ENCODE measurements around the gene ADAMTS15. TPM values are rescaled to one million over a fixed set of nuclear protein-coding genes. Genes with fewer than 3 reads are reported as not detected.

Gene ADAMTS15
- total and polyA plus RNA-seq, 2 donors, result 16.4 to 29.8 TPM

- H3K4me1 ChIP-seq (ENCODE audit: insufficient read depth), result no peaks in the 10 kb centered on the region
- 90% methylated on average over 16 of the region's 16 CpGs for WGBS
- no peak overlapping the region for H3K27ac ChIP-seq (ENCODE audit: low read depth)
- no peak for DNase-seq (ENCODE audit: extremely low spot score)
- H3K36me3 ChIP-seq (ENCODE audit: insufficient read depth), result peaks cover 3% of the 10 kb centered on the region
- H3K4me3 ChIP-seq (ENCODE audit: low read depth, low read length), result no peak overlapping the region
These were observed 28.6 kb downstream of the ADAMTS15 start for GRCh38 chr11:130476922-130477491.

- Histone ChIP-seq H3K4me3 (ENCODE audit: low read depth, low read length) (no peak overlapping the region), H3K36me3 (ENCODE audit: insufficient read depth) (peaks cover 1% of the 10 kb centered on the region), H3K27ac (ENCODE audit: low read depth) (peak overlapping the region; percentile 48), H3K4me1 (ENCODE audit: insufficient read depth) (no peaks in the 10 kb centered on the region)
- WGBS, result 56% methylated on average over 6 of the region's 6 CpGs
- DNase-seq (ENCODE audit: extremely low spot score), result no peak
These were observed 29.2 kb downstream of the ADAMTS15 start for GRCh38 chr11:130477586-130478203.

GRCh38 chr11:130478204-130478701, 29.8 kb downstream of the ADAMTS15 start:
- Histone ChIP-seq H3K4me1 (ENCODE audit: insufficient read depth) (no peaks in the 10 kb centered on the region), H3K4me3 (ENCODE audit: low read depth, low read length) (no peak overlapping the region), H3K36me3 (ENCODE audit: insufficient read depth) (peaks cover 1% of the 10 kb centered on the region), H3K27ac (ENCODE audit: low read depth) (peak overlapping the region; percentile 48)
- WGBS, result 11% methylated on average over 10 of the region's 10 CpGs
- no peak for DNase-seq (ENCODE audit: extremely low spot score)

GRCh38 chr11:130478881-130479280, 30.4 kb downstream of the ADAMTS15 start:
- Histone ChIP-seq H3K4me3 (ENCODE audit: low read depth, low read length) (no peak overlapping the region), H3K4me1 (ENCODE audit: insufficient read depth) (no peaks in the 10 kb centered on the region), H3K36me3 (ENCODE audit: insufficient read depth) (no peaks in the 10 kb centered on the region), H3K27ac (ENCODE audit: low read depth) (no peak overlapping the region)
- 67% methylated on average over 4 of the region's 4 CpGs for WGBS
- no peak for DNase-seq (ENCODE audit: extremely low spot score)

GRCh38 chr11:130480186-130480585, 31.7 kb downstream of the ADAMTS15 start:
- Histone ChIP-seq H3K36me3 (ENCODE audit: insufficient read depth) (no peaks in the 10 kb centered on the region), H3K4me1 (ENCODE audit: insufficient read depth) (no peaks in the 10 kb centered on the region), H3K4me3 (ENCODE audit: low read depth, low read length) (no peak overlapping the region), H3K27ac (ENCODE audit: low read depth) (no peak overlapping the region)
- DNase-seq (ENCODE audit: extremely low spot score), result no peak
- 65% methylated on average over 5 of the region's 5 CpGs for WGBS

GRCh38 chr11:130480711-130481140, 32.3 kb downstream of the ADAMTS15 start:
- H3K4me3 ChIP-seq (ENCODE audit: low read depth, low read length), result no peak overlapping the region
- 59% methylated on average over 5 of the region's 5 CpGs for WGBS
- H3K36me3 ChIP-seq (ENCODE audit: insufficient read depth), result no peaks in the 10 kb centered on the region
- H3K4me1 ChIP-seq (ENCODE audit: insufficient read depth), result no peaks in the 10 kb centered on the region
- H3K27ac ChIP-seq (ENCODE audit: low read depth), result no peak overlapping the region
- DNase-seq (ENCODE audit: extremely low spot score), result no peak

- whole genome bisulfite sequencing, result 89% methylated on average over 5 of the region's 5 CpGs
- Histone ChIP-seq H3K36me3 (ENCODE audit: insufficient read depth) (no peaks in the 10 kb centered on the region), H3K4me1 (ENCODE audit: insufficient read depth) (no peaks in the 10 kb centered on the region), H3K27ac (ENCODE audit: low read depth) (no peak overlapping the region), H3K4me3 (ENCODE audit: low read depth, low read length) (no peak overlapping the region)
- DNase-seq (ENCODE audit: extremely low spot score), result no peak
These were observed 34.7 kb downstream of the ADAMTS15 start for GRCh38 chr11:130483124-130483523.

GRCh38 chr11:130485983-130486382, 37.5 kb downstream of the ADAMTS15 start:
- Histone ChIP-seq H3K27ac (ENCODE audit: low read depth) (no peak overlapping the region), H3K4me1 (ENCODE audit: insufficient read depth) (no peaks in the 10 kb centered on the region), H3K36me3 (ENCODE audit: insufficient read depth) (no peaks in the 10 kb centered on the region), H3K4me3 (ENCODE audit: low read depth, low read length) (no peak overlapping the region)
- 91% methylated on average over 14 of the region's 14 CpGs for WGBS
- no peak for DNase-seq (ENCODE audit: extremely low spot score)

GRCh38 chr11:130486391-130486836, 38.0 kb downstream of the ADAMTS15 start:
- Histone ChIP-seq H3K4me1 (ENCODE audit: insufficient read depth) (no peaks in the 10 kb centered on the region), H3K27ac (ENCODE audit: low read depth) (no peak overlapping the region), H3K36me3 (ENCODE audit: insufficient read depth) (no peaks in the 10 kb centered on the region), H3K4me3 (ENCODE audit: low read depth, low read length) (no peak overlapping the region)
- whole genome bisulfite sequencing, result 86% methylated on average over 16 of the region's 16 CpGs
- no peak for DNase-seq (ENCODE audit: extremely low spot score)

GRCh38 chr11:130486987-130487923, 38.8 kb downstream of the ADAMTS15 start:
- DNase-seq (ENCODE audit: extremely low spot score), result no peak
- H3K4me1 ChIP-seq (ENCODE audit: insufficient read depth), result no peaks in the 10 kb centered on the region
- no peaks in the 10 kb centered on the region for H3K36me3 ChIP-seq (ENCODE audit: insufficient read depth)
- H3K27ac ChIP-seq (ENCODE audit: low read depth), result no peak overlapping the region
- WGBS, result 79% methylated on average over 28 of the region's 28 CpGs
- no peak overlapping the region for H3K4me3 ChIP-seq (ENCODE audit: low read depth, low read length)

- Histone ChIP-seq H3K4me3 (ENCODE audit: low read depth, low read length) (no peak overlapping the region), H3K4me1 (ENCODE audit: insufficient read depth) (no peaks in the 10 kb centered on the region), H3K36me3 (ENCODE audit: insufficient read depth) (no peaks in the 10 kb centered on the region), H3K27ac (ENCODE audit: low read depth) (no peak overlapping the region)
- 69% methylated on average over 13 of the region's 13 CpGs for WGBS
- DNase-seq (ENCODE audit: extremely low spot score), result no peak
These were observed 39.7 kb downstream of the ADAMTS15 start for GRCh38 chr11:130487924-130488815.

GRCh38 chr11:130488848-130489584, 40.6 kb downstream of the ADAMTS15 start:
- Histone ChIP-seq H3K4me1 (ENCODE audit: insufficient read depth) (no peaks in the 10 kb centered on the region), H3K4me3 (ENCODE audit: low read depth, low read length) (no peak overlapping the region), H3K36me3 (ENCODE audit: insufficient read depth) (no peaks in the 10 kb centered on the region), H3K27ac (ENCODE audit: low read depth) (no peak overlapping the region)
- WGBS, result 65% methylated on average over 5 of the region's 5 CpGs
- no peak for DNase-seq (ENCODE audit: extremely low spot score)
